ENCODE measurements around the gene CEP131.

Gene CEP131

GRCh38 chr17:81187120-81187519 lies 35.6 kb downstream of the CEP131 start:
- DNase-seq (ENCODE audit: low spot score): no peak

DNA sequence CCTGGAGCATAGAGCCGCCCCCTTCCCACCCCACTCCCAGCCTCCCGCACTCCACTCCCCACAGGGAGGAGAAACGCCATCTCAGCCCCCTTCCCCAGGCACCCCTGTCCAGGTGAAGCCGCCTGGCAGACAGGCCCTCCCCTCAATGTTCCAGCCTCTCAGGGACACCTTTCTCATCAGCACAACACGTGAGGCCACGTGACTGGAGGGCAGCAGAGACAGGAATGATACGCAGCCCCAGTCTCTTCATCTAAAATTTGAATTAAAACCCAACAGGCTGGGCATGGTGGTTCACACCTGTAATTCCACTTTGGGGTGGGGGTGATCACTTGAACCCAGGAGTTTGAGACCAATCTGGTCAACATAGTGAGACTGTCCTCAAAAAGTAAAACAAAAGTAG lies 36.6 kb downstream of the CEP131 start:
- no peak for DNase-seq (ENCODE audit: low spot score)

DNA sequence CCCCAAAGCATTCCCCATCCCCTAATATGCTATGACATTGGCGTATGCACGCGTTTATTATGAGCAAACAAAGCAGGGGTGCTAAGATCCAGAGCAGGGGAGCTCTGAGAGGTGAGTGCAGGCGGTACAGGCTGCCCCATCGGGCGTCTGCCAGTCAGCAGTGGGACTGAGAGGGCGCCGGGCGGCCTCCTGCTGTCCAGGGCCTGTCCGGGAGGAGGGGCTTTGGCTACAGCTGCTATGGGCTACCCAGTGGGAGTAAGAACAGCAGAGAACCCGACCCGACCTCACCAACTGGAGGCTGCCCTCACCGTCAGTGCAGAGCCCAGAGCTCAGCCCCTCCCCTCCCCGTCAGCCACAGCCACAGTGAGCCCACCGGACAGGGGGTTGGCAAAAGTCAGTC lies 38.2 kb downstream of the CEP131 start:
- DNase-seq (ENCODE audit: low spot score): no peak

- no peak for DNase-seq (ENCODE audit: low spot score)
Observed at GRCh38 chr17:81183807-81184206, 39.0 kb downstream of the CEP131 start.

DNA sequence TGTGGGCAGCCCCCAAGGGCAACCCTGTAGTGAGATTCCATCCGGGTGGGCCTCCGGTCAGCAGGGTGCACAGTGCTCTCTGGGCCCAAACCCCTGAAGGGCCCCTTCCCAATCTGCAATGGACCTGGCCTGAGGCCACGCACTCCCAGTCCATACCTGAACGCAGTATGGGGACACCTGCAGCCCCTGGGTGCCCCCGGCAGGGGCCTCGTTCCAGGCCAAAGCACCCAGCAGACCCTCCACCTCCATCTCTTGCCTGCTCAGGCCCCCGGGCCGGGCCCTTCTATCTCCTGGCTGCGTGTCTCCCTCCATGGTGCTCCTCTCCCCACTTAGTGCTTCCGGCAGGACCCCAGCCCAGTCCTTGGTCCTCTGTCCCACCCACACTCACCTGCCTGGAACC lies 39.4 kb downstream of the CEP131 start:
- no peak for DNase-seq (ENCODE audit: low spot score)

- DNase-seq (ENCODE audit: low spot score): no peak
Observed at GRCh38 chr17:81182596-81182995, 40.2 kb downstream of the CEP131 start.

- DNase-seq (ENCODE audit: low spot score): no peak
Observed at GRCh38 chr17:81181811-81182185, 41.0 kb downstream of the CEP131 start.

DNA sequence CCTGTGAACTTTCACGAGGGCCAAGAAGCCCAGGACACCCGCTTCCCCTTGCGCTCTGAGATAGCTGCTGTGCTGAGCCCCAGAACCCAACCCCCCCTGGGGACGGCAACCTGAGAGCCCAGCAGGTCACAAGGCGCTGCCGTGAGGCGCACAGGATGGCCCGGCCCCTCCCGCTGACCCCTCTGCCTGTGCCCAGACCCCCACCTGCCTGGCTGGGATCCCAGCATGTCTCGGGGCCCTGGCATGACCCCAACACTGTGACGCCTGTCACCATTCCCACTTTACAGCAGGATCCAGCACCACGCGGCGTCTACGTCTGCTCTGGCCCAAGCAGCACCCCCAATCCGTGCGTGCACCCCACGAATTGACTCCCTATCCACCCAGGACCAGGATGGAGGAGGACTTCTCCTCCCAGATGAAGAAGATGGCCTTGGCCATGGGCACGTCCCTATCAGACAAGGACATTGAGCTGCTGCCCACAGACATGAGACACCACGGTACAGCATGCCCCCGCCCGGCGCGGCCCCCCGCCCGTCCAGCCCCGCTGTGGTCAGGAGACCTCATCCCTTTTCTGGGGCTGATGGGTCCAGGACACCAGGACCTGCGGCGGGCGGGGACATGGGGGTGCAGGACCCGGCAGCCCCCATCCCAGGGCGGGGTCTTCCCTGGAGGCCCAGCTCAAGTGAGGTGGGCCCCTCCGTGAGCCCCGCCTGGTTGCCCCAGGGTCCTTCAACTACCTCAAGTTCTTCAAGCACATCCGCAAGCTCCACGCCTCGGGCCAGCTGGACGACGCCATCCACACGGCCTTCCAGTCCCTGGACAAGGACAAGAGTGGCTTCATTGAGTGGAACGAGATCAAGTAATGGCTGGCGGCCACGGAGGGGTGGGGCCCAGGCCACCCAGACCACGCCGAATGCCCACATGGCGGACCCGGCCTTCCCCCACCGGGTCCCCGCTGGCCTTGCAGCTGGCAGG lies 41.6 kb downstream of the CEP131 start:
- no peak for DNase-seq (ENCODE audit: low spot score)

DNA sequence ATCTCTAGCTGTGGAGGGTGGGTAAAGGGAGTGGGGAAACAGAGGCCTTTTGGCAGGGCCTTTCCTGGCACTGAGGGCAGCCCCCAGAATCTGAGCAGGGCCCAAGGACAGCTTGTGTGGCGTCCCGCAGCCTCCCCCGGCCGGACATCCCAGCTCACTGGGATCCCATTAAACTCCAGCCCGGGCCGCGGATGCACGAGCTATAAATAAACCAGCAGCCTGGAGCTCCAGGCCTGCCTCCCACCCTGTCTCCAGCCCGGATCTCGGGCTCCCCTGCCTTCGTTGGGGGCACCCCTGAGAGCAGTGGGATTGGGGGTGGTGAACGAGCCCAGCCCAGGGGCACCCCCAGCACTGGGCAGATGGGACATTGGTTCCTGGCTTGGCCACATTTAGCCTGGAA lies 42.9 kb downstream of the CEP131 start:
- DNase-seq (ENCODE audit: low spot score): no peak

DNA sequence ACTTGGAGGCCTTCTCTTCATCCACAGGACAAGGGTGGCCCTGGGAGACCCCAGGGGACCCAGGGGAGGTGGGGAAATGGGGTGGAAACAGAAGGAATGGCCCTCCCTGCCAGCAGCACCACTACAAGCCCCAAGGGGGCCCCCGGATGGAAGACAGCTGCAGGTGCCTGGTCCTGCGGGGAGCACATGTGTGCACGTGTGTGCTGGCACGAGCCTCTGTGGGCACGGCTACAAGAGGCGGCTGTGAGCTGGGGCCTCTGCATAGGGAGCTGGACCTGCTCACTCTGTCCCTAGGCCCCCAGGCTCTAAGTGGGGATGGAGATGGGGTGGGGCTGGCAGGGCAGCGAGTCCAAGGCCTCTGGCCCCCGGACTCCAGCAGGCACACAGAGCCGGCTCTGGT lies 43.5 kb downstream of the CEP131 start:
- no peak for DNase-seq (ENCODE audit: low spot score)

GRCh38 chr17:81178136-81179091 lies 44.4 kb downstream of the CEP131 start:
- no peak for DNase-seq (ENCODE audit: low spot score)

DNA sequence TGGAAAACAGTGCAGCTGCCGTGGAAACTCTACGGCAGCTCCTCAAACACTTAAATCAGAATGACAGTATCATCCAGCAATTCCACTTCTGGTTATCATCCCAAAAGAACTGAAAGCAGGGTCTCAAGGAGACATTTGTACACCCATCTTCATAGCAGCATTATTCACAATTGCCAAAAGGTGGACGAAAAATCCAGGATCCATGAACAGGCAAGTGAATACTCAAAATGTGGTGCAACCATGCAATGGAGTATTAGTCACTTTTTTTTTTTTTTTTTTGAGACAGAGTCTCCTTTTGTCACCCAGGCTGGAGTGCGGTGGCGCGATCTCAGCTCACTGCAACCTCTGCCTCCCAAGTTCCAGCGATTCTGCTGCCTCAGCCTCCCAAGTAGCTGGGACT lies 46.1 kb downstream of the CEP131 start:
- no peak for DNase-seq (ENCODE audit: low spot score)

GRCh38 chr17:81173762-81174155 lies 49.0 kb downstream of the CEP131 start:
- no peak for DNase-seq (ENCODE audit: low spot score)

DNA sequence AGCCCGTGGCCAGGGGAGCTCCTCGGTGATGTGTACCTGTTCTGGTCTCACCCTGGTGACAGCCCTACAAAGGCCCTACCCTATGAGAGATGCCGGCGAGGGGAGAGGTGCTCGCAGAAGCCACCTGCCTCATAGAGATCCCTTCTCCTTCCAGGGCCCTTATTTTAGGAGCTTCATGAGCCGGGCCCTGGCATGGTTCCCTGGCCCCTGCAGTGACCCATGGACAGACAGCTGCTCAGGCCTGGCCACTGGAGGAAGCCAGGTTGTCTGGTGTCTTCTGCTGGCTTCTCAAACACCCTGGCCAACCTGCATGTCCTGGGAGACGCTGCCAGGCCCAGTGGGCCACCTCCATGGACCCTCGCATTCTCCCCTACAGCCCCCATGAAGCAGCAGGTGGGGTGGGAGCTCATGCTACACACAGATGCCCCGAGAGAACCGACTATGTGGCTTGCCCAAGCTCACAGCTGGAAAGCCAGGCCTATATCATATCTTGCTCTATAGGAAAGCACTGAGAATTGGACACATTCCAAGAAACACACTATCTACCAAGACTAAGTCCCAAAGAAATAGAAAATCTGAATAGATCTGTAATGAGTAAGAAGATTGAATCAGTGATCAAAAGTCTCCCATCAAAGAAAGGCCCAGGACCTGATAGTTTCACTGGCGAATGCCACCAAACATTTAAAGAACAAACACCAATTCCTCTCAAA lies 49.6 kb downstream of the CEP131 start:
- DNase-seq (ENCODE audit: low spot score): no peak

GRCh38 chr17:81171941-81172340 lies 50.8 kb downstream of the CEP131 start:
- DNase-seq (ENCODE audit: low spot score): no peak

- DNase-seq (ENCODE audit: low spot score): no peak
Observed at GRCh38 chr17:81170727-81171494, 51.9 kb downstream of the CEP131 start.

DNA sequence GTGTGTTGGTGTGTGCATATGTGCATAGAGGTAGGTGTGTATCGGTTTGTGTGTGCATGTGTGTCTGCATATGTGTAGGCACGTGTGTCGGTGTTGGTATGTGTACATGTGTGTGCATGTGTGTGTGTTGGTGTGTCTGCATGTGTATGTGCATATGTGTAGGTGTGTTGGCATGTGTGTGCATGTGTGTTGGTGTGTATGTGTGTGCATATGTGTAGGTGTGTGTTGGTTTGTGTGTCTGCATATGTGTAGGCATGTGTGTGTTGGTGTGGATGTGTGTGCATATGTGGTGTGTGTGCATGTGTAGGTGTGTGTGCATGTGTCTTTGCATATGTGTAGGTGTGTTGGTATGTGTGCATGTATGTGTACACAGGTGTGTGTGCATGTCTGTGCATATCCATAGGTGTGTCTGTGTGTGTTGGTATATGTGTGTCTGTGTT lies 52.9 kb downstream of the CEP131 start:
- no peak for DNase-seq (ENCODE audit: low spot score)

DNA sequence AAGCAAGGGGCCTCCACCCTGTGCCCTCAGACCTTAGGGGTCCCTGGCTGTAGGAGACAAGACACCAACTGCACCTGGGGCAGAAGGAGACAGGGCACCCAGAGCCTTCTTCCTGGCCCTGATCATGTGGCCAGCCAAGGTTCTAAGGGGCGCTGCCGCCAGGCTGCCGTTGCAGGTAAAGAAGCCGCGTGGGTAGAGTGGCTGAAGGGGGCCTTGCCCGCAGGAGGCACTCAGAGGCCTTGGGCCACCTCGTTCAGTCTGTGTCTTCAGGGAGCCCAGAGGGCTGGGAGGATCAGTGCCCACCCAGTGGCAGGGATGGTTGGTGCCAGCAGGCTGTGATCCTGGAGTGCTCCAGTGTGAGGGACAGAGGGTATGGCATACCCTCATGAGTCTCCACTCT lies 55.1 kb downstream of the CEP131 start:
- no peak for DNase-seq (ENCODE audit: low spot score)

GRCh38 chr17:81167194-81167524 lies 55.6 kb downstream of the CEP131 start:
- DNase-seq (ENCODE audit: low spot score): no peak

- no peak for DNase-seq (ENCODE audit: low spot score)
Observed at GRCh38 chr17:81166033-81166492, 56.7 kb downstream of the CEP131 start, which contains the start of gene AATK. AATK (minus strand) TSS chr17:81166221; CDS start chr17:81165992, 229 bp downstream.

Measured in AG08395 (cell line).